GM03348 (cell line): ENCODE data around the gene CAP2.
"Not testable (repeated sequence)": the region's sequence is repeated elsewhere in the genome, so short reads cannot be mapped to it uniquely, and the experiment has no call there.

ENCODE experiments used
- DNase-seq: peaks from one replicate; pipeline ENCODE4 v3.0.0; 2012; ENCODE audit warnings: low spot score

The CAP2 gene

GRCh38 chr6:17397764-17398194, 4.4 kb downstream of the CAP2 start:
- peak; percentile 27 for DNase-seq

GRCh38 chr6:17405181-17405943, 12.0 kb downstream of the CAP2 start:
- DNase-seq, result not testable (repeated sequence)

- DNase-seq, result no peak
Measured at GRCh38 chr6:17405944-17406245, 12.5 kb downstream of the CAP2 start.

GRCh38 chr6:17408081-17408480, 14.7 kb downstream of the CAP2 start:
- no peak for DNase-seq

- DNase-seq, result no peak
Measured at GRCh38 chr6:17410281-17410680, 16.9 kb downstream of the CAP2 start.

- DNase-seq, result peak; percentile 18
Measured at GRCh38 chr6:17413313-17413750, 19.9 kb downstream of the CAP2 start.

- DNase-seq, result not testable (repeated sequence)
Measured at GRCh38 chr6:17414395-17414794, 21.0 kb downstream of the CAP2 start.

GRCh38 chr6:17415321-17415720, 21.9 kb downstream of the CAP2 start:
- no peak for DNase-seq

- DNase-seq, result no peak
Measured at GRCh38 chr6:17416806-17417205, 23.4 kb downstream of the CAP2 start.

GRCh38 chr6:17417817-17418216, 24.4 kb downstream of the CAP2 start:
- peak; percentile 85 for DNase-seq

- peak; percentile 52 for DNase-seq
Measured at GRCh38 chr6:17418281-17419188, 25.1 kb downstream of the CAP2 start.

- DNase-seq, result peak; percentile 36
Measured at GRCh38 chr6:17419189-17419575, 25.8 kb downstream of the CAP2 start.

- no peak for DNase-seq
Measured at GRCh38 chr6:17420368-17420767, 27.0 kb downstream of the CAP2 start.

GRCh38 chr6:17421406-17421805, 28.0 kb downstream of the CAP2 start:
- no peak for DNase-seq

GRCh38 chr6:17423026-17423425, 29.6 kb downstream of the CAP2 start:
- no peak for DNase-seq

- DNase-seq, result no peak
Measured at GRCh38 chr6:17427062-17427461, 33.7 kb downstream of the CAP2 start.

- no peak for DNase-seq
Measured at GRCh38 chr6:17427617-17428016, 34.2 kb downstream of the CAP2 start.

GRCh38 chr6:17428595-17429120, 35.3 kb downstream of the CAP2 start:
- DNase-seq, result not testable (repeated sequence)

- DNase-seq, result no peak
Measured at GRCh38 chr6:17429383-17430061, 36.1 kb downstream of the CAP2 start.

- peak; percentile 58 for DNase-seq
Measured at GRCh38 chr6:17431581-17431980, 38.2 kb downstream of the CAP2 start.

GRCh38 chr6:17432356-17432755, 39.0 kb downstream of the CAP2 start:
- DNase-seq, result no peak

- DNase-seq, result peak; percentile 25
Measured at GRCh38 chr6:17439243-17439993, 46.0 kb downstream of the CAP2 start.
